Sciatic nerve (tissue), 2 donors: Measurements from ENCODE around the gene SNX24. TPM values are rescaled to one million over a fixed set of nuclear protein-coding genes. Genes with fewer than 3 reads are reported as not detected.

Experiments used
- ATAC-seq: fragments of 200-7000 bp; cut with Tn5 transposase; one replicate; pipeline ENCODE4 v1.9.1; 2020; ENCODE audit warnings: mild to moderate bottlenecking, moderate library complexity
- DNase-seq: peaks from one replicate; pipeline ENCODE4 v3.0.0-alpha.2; 2020; ENCODE audit warnings: low spot score
- intact Hi-C: fragments of 100-400 bp; cut with DNase I; formaldehyde crosslinking; loops from one replicate; pipeline ENCODE4 v1.14.2; 2022
- total RNA-seq: library from RNA; stranded (reverse); fragmentation: NEBNext Ultra II Directional; extraction: Animal tissue kit (Norgen Biotek cat#: 25700); gene quantifications from one replicate; pipeline ENCODE4 v1.2.1, GENCODE V29; 2021
- donor health status: DM: no; HTN: no; CAD: no.
- donor health status: DM: no; HTN: no; CAD: no.

SNX24 gene
- total RNA-seq, 1 donor from 2014 or later, result 38.2 TPM

GRCh38 chr5:123044926-123045617 is 199.7 kb downstream of the SNX24 start:
- intact Hi-C loops, result no loop called here
- no peak for DNase-seq
- no peak for ATAC-seq

DNA sequence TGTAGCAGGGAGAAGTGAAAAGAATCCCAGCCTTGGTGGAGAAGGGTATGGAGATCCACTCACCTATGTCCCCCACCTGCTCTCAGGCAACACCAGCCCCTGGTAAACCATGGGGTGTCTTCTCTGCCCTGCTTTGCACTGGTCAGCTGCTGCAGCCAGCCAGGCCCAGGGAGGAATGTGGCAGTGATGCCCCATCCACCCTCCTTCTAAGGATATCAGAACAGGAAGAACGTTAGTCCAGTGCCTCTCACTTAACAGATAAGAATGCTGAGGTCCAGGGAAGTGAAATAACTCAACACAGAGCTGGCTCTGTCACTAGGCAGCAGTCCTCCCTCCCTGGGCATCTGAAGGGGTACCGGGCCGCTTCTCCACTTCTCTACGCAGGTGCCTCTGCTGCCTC is 200.8 kb downstream of the SNX24 start:
- intact Hi-C loops, result no loop called here

DNA sequence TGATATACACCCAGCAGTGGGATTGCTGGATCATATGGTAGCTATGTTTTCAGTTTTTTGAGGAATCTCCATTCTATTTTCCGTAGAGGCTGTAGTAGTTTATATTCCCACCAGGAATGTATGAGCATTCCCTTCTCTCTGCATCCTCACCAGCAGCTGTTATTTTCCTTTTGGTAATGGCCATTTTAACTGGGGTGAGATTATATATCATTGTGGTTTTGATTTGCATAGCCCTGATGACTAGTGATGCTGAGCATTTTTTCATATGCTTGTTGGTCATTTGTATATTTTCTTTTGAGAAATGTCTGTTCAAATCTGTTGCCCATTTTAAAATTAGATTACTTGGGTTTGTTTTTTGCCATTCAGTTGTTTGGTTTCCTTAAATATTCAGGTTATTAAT is 202.3 kb downstream of the SNX24 start:
- intact Hi-C loops, result no loop called here
- no peak for DNase-seq
- no peak for ATAC-seq

More for the DNA sequence above, 200.8 kb downstream of the SNX24 start:
- ATAC-seq, result no peak
- DNase-seq, result no peak

GRCh38 chr5:123051206-123051605 is 205.8 kb downstream of the SNX24 start:
- intact Hi-C loops, result loop anchor here (5.0 kb wide), 1 partner anchor 744 kb away; no protein-coding TSS in a partner anchor

More at GRCh38 chr5:123051206-123051605, 205.8 kb downstream of the SNX24 start:
- ATAC-seq (no peak), DNase-seq (no peak)

Other genes starting within 250 kb of the SNX24 start
- gene SNX2, start 70.5 kb upstream of the SNX24 start, total RNA-seq, result 78.2 TPM
- gene PPIC, start 191.1 kb downstream of the SNX24 start, total RNA-seq, result 25.1 TPM
- gene PRDM6, start 243.6 kb downstream of the SNX24 start, total RNA-seq, result 2.1 TPM